ENCODE data around the gene APOL4.
"Not testable (repeated sequence)": the region's sequence is repeated elsewhere in the genome, so short reads cannot be mapped to it uniquely, and the experiment has no call there.

The APOL4 gene

DNA sequence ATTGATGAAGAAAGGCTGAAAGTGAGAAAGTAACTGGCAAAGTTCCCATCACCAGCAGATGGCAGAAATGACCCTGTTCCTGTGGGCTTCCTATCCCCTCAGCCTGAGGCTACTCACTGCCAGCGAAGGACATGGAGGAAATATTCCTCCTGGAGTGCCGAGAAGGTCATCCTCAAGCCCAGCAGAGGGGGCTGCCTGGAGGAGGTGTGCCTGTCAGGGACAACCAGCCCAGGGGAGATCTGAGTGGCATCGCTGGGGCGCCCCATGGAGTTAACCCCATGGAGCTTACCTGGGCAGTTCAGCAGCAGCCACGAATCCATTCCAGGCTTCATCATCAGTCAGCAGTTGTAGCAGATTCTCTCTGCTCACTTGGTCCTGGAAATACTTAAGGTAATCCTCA, 29.4 kb upstream of the APOL4 start:
- DNase-seq (ENCODE audit: low read depth in 2 of 2): not testable (repeated sequence)

DNA sequence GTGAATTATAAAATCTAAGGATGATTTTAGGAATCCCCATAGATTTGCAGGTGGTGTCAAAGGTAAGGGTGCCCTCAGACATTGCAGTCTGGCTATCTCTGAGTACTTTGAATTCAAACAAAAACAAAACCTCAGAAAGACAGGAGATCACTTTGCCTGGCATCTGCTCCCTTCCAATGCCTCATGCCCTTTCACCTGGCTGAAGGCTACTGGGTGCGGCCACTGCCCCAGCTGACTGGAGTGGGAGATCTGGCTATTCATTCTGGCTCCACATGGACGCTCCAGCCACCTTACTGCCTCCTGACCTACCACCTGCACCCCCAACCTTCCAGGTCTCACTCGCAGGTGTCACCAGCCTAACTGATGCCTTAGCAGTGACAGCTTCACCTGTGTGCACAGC, 28.0 kb upstream of the APOL4 start:
- DNase-seq (ENCODE audit: low read depth in 2 of 2): not testable (repeated sequence)

DNA sequence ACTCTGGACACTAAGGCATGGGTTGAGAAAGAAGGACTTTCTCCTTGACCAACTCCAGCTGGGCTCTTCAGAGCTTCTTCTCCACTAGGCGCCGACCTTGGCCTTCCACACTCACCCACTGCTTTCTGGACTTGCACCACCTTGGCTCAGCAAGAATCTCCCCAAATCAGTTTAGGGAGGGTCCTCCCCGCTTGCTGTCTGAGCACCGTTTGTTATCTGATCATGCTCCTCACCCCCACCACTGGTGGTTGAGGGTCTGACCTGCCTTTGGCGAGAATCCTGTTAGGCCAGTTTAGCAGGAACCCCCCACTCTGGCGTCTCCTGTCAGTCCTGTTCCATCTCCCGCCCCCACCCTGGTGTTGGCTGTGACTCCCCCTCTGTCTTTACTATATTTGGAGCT, 27.3 kb upstream of the APOL4 start:
- DNase-seq (ENCODE audit: low read depth in 2 of 2): no peak

DNA sequence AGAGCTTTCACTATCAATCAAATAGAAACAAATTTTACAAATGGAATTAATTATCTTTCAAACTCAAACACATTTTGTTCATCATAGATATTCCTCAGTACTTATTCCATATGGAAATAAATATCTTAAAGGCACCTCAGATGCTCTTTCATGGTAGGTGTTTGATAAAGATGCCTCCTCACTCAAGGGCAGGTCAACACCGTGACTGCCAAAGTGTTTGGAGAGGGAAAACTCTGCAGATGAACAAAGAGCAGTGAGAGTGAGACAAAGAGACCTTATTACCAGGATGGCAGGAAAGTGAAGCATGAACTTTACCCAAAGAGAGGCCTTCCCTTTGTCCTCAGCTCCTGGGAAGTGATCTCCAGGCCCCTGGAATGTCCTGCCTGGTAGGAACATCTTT, 26.8 kb upstream of the APOL4 start:
- DNase-seq (ENCODE audit: low read depth in 2 of 2): not testable (repeated sequence)

DNA sequence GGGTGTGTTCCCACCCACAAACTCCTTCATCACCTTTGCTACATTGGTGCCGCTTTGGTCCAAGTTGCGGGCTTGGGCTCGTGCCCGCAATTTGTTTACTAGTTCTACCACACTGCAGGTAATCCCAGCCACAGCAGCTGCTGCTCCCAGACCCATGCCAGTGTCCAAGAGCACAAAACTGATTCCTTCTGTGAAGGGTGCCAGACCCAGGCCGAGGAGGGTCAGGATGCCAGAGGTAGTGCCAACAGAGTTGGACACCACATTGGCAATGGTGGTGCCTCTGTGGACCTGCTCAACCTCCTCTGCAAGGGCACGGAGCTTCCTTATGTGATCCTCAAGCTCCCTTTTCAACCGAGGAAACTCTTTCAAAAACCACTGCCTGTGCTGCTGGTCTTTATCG, 26.2 kb upstream of the APOL4 start:
- DNase-seq (ENCODE audit: low read depth in 2 of 2): no peak

DNA sequence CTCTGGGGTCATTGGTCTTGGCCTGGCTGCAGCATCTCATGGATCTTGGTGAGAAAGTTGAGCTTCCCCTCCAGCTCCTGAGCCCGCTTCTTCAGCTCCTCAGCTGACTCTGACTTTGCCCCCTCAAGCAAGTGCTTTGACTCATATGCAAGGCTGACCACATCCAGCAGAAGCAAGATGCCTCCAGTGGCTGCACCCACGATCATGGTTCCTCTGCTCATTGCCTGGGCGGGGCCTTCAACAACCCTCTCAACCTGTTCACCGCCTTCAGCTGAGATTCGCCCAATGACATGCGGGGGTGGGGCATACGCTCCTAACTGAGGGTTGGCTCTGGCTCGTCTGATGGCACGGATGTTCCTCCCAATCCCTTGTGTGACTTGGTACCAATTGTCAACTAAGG, 25.8 kb upstream of the APOL4 start:
- no peak for DNase-seq (ENCODE audit: low read depth in 2 of 2)

DNA sequence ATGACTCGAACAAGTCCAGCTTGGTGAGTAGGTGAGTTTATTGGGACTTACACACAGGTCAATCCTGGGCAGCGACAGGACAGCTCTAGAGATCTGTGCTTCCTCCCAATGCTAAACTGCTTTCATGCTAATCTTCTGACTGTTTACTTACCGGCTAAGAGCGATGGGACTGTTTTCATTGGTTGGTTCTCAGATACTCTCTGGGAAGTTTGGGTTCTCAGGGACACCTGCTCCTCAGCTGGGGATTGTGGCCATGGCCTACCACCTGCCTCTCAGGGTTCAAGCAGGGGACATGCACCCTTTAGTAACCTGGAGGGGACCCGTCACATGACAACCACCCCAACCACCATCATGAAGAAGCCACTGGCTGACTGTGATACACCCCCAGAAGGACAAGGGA, 24.6 kb upstream of the APOL4 start:
- no peak for DNase-seq (ENCODE audit: low read depth in 2 of 2)

DNA sequence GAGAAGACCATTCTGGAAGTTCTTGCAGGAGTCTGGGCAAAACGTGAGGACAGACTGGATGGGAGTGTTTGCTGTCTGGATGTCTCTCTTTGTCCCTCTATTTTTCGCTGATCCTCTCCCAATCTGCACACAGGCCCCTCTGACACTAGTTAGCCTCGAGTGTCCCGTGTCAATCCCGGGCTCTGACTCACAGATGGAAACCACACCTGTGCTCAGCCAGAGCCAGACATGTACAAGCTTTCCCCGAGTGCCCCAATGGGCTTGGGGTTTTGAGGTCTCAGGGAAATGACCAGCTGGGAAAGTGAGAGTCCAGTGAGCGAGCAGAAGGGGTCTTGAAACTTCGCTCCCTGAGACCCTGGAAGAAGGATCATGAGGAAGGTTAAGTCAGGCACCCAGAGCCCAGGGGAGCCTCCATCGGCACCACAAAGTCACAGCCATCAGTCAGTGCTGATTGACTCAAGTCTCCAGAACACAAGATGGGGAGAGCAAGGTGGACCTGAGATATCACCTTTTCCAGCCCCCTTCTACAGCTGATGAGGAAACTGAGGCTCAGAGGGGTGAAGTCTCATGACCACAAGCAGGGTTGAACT, 23.8 kb upstream of the APOL4 start:
- no peak for DNase-seq (ENCODE audit: low read depth in 2 of 2)

DNA sequence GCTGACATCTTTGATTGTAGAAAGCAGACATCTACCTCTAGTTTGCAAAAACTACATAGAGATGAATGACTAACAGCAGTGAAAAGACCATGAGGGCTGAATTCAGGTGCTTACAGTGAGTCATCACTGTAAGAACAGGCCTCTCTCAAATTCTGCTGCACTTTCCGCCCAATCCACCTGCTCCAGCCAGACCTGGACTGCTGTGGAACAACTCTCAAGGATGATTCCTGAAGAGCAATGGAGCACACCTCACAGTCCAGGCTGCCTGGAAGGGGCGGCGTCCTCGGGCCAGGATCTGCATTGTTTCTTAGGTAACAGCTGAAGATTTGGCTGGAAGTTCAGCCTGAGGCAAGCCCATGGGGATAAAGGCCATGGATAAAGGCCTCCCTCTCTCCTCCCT, 22.6 kb upstream of the APOL4 start:
- no peak for DNase-seq (ENCODE audit: low read depth in 2 of 2)

DNA sequence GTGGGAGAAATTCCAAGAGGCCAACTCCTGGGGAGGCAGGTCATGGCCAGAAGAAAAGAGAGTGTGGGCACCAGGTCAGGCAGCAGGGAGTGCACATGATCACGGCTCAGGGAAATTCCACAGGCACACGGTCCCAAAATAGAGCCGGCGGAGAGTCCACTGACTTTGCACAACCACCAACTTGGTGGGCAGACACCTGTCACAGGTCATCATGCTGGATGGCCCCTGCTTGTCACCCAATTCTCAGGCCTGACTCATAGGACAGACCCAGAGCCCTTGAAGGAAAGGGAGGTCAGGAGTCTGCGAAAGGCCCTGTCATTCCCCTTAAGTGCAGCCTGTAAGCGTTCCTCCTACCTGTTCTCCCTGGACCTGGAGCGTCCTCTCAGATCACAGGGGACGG, 21.9 kb upstream of the APOL4 start:
- DNase-seq (ENCODE audit: low read depth in 2 of 2): no peak

DNA sequence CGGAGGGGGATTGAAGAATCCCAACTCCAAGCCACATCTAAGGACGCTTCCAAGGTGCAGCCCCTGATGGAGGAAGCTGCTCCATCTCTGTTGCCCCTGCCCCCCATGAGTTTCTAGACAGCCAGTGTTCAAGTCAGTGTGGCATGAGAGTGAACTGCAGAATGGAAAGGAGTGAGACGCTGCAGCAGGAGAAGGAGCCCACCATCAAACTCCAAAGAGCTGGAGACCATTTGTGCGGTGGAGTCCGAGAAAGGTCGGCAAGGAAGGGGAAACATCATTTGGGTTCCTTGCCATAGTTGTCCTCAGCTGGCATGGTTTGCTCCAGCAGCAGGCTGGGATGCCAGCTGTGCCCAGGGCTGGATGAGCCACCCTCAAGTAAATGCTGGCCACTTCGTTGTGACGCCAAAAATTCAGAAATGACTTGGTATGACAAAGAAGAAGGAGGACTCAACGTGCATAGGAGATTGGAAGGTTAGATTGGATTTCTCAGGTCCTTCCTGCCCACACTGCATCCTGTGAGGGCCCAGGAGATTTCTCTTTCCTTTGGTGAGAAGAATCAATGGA, 21.4 kb upstream of the APOL4 start:
- no peak for DNase-seq (ENCODE audit: low read depth in 2 of 2)

DNA sequence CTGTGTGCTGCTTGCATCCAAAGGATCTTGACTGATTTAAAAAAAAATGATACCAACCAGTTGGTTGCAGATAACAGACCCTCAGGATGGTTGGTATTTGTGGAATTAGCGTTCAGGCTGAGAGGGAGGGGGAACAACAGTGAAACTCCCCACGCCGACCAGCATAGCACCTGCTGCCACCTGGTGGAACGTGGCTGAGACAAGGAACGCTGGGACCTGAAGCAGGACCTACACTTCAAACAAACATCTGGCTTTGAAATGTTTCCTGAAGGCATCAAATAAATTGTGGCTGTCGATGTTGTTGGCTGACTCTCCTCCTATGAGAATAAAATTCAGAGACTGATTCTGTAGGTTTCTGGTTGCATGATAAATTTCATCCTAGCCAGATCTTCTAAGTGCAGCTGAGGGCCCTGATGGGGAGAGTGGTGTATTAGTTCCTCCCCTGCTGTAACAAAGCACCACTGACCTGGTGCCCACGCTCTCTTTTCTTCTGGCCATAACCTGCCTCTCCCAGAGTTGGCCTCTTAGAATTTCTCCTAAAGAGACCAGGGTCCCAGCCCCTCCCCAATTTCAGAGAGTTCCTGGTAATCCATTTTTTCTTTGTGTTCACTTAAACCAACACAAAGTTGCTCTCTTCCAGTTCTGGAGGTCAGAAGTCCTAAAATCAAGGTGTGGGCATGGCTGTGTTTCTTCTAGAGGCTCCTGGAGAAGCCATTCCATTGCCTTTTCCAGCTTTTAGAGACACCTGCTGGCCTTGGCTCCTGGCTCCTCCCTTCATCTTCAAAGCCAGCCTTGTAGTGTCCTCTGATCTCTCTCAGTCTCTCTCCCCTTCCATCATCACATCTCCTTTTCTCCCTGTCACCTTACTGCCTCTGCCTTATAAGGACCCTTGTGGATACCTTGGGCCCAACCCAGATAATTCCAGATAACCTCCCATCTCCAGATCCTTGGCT, 20.5 kb upstream of the APOL4 start:
- DNase-seq (ENCODE audit: low read depth in 2 of 2): peak in 1 of 2 donors; percentile 37

DNA sequence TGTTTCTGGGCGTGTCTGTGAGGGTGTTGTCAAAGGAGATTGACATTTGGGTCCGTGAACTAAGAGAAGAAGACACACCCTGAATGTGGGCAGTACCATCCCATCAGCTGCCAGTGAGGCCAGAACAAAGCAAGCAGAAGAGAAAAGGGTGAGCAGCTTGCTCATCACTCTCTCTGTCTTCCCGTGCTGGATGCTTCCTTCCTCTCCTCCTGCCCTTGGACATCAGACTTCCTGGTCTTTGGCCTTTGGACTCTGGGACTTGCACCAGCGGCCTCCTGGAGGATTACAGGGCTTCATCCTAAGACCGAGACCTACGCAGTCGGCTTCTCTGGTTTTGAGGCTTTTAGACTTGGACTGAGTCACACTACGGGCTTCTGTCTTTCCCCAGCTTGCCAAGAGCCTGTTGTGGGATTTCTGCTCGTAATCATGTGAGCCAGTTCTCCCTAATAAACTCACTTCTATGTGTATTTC, 18.9 kb upstream of the APOL4 start:
- no peak for DNase-seq (ENCODE audit: low read depth in 2 of 2)

DNA sequence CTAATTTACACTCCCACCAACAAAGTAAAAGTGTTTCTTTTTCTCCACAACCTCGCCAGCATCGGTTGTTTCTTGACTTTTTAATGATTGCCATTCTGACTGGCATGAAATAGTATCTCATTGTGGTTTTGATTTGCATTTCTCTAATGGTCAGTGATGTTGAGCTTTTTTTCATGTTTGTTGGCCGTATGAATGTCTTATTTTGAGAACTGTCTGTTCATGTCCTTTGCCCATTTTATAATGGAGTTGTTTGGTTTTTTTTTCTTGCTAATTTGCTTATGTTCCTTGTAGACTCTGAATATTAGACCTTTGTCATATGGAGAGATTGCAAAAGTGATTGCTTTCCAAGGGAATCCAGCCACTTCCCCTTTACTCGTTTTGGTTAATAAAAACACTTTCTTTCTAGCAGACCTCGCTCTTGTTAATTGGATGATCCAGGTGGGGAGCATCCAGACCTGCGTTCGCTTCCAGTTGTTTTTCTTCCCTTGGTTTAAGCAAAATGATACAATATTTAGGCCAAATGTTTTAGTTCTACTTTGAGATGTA, 17.1 kb upstream of the APOL4 start:
- no peak for DNase-seq (ENCODE audit: low read depth in 2 of 2)

DNA sequence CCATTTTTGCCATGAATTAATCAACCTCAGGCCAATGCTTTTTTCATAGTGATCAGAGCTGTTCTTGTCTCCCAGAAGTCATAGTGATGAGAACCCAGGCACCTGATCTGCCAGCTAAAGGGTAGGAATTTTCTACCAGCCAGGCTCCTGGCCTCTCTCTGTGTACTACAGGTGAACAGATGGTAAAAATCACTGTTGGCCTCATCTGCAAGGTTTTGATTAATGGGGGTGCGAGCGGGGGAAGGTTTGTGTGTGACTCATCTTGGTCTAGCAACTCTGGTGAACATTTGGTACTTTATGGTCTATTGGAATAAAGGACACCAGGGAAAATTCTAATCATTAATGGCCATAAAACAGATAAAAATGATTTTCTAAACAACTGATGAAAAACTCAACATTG, 14.4 kb upstream of the APOL4 start:
- no peak for DNase-seq (ENCODE audit: low read depth in 2 of 2)

DNA sequence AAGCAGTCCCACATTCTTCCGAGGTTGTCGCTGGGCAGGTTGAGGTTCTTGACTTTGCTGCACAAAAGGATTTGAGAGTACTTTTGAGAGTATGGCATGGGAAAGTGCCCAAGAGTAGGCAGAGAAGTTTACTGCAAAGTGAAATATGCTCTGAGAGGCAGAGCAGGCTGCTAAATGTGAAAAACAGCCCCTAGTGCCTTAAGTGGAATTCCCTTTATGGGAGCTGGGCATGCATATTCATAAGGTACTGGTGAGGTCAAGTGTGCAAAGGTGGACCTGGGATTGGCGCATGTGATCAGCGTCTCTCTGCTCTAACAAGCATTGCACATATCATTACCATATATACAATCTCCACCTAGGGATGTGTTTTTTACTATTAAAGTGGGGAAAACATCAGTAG, 12.0 kb upstream of the APOL4 start:
- no peak for DNase-seq (ENCODE audit: low read depth in 2 of 2)

DNA sequence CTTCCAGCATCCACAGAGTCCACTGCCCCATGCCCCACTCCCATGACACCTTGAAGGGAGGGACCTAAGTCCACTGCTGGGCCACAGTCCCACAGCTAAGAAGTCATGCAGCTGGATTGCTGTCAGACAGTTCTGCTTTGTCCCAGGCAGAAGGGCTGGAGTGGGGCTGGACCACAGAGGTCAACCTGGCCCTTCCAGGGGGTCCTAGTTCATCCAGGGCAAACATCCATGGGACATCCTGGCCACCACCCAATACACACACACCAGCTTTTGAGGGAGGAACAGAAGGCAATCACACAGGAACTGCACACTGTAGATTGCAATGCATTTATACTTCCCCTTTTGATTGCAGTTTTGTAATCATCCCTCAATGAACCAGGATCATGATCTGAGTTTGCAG, 11.3 kb upstream of the APOL4 start:
- DNase-seq (ENCODE audit: low read depth in 2 of 2): no peak

DNA sequence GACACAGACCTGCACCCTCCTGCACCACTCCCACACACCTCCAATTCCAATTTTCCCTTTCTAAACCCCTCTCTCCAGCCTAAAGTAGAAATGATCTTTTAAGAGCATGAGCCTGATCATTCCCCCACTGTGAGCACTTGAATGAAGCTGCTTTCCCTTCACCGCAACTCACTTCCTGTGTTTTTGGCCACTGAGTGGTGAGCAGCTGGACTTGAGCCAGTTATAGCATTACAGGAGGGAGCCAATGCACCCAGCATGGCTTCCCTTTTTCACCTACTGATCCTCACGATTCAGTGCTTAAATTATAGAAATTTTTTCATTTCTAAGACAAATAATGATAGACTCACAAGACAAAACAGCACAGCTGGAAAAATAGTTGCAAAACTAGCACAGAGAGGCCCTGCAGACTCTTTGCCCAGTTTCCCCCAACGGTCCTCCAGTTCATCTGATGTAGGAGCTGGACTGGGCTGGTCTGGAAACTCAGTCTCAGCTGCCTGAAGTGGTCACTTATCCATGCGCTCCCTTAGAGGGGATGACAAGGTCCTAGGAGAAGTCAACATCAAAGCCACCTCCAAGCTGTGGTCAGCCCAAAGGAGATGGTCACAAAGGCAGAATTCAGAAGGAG, 9.7 kb upstream of the APOL4 start:
- no peak for DNase-seq (ENCODE audit: low read depth in 2 of 2)

DNA sequence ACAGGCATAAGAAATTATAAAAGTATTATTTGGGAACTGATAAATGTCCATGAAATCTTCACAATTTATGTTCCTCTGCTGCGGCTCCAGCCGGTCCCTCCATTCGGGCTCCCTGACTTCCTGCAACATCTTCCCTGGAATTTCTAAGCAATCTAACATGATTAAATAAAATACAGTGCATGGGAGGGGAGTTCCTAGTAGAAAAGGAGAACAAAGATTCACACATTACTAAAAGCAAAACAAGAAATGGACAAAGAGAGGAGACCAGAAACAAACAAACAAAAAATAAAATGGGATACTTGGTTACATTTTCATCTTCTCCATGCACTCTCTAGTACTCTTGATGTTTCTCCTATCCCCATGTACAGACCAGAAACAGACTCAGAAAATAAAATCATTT, 8.6 kb upstream of the APOL4 start:
- no peak for DNase-seq (ENCODE audit: low read depth in 2 of 2)

DNA sequence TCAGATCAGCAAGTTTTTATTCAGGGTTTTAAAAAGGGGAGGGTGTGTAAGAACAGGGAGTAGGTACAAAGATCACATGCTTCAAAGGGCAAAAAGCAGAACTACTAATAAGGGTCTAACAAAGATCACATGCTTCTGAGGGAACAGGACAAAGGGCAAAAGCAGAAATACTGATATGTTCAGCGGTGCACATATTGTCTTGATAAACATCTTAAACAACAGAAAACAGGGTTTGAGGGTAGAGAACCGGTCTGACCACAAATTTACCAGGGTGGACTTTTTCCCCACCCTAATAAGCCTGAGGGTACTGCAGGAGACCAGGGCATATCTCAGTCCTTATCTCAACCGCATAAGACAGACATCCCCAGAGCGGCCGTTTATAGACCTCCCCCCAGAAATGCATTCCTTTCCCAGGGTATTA, 7.9 kb upstream of the APOL4 start:
- not testable (repeated sequence) for DNase-seq (ENCODE audit: low read depth in 2 of 2)

DNA sequence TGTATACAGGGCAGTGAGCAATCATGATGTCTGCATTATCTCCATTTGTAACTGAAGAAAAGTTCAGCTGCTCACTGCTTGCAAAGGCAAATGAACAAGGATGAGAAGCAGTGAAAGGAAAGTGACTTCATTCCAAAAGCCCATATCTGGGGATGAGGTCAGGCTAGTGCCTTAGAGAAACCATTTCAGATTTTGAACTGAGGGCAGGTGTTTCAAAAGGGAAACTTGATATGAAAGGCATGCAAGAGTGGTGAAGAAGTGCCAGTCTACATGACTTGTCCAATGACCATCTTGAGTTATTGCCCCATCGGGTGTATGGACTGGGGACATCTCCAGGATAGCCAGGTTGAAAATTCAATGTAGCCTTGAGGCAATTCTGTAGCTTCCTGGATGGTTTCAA, 7.3 kb upstream of the APOL4 start:
- no peak for DNase-seq (ENCODE audit: low read depth in 2 of 2)

DNA sequence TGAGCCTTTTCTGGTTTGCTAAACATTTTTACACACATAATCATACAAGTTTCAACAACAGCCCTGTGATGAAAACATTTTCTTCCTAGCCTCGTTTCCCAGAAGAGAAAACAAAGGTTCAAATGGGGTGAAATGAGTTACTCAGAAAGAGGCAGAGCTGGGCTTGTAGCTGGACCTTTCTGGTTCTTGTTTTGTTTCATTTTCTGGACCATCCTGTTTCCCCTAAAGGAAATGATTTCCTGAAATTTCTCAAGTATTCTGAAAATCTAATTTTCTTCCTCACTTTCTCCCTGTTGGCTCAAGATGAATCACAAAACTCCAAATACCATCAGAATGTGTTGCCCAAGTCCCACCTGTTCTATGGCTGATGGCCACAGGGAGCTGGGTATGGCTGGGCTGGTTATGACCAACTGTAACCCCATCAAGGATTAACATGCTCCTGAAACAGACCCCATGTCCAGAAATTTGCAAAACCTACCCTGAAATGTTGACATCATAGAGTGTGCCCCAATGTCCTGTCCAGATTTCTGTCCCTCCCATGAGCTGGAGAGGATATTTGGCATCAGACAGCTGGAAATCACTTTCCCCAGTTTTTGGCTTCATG, 6.7 kb upstream of the APOL4 start:
- no peak for DNase-seq (ENCODE audit: low read depth in 2 of 2)
